ENCODE results near the gene OR56A4. TPM values are rescaled to one million over a fixed set of nuclear protein-coding genes. Genes with fewer than 3 reads are reported as not detected.
"Not testable (repeated sequence)": the region's sequence is repeated elsewhere in the genome, so short reads cannot be mapped to it uniquely, and the experiment has no call there.

Gene OR56A4
- polyA plus RNA-seq, 3 donors = 0.04 to 0.12 (median 0.06) TPM

- DNase-seq = not testable (repeated sequence)
Observed at GRCh38 chr11:5960704-5961320, 45.9 kb downstream of the OR56A4 start.

- no peak for DNase-seq
Observed at GRCh38 chr11:5955586-5955985, 51.2 kb downstream of the OR56A4 start.

Other genes with a start within 250 kb of the OR56A4 start
- not detected for gene OR52N5, start 223.6 kb downstream of the OR56A4 start, polyA plus RNA-seq (ENCODE audit: insufficient read length in 3 of 3)
- not detected for gene OR52N1, start 215.7 kb downstream of the OR56A4 start, polyA plus RNA-seq (ENCODE audit: insufficient read length in 3 of 3)
- gene OR52N2, start 198.0 kb downstream of the OR56A4 start, polyA plus RNA-seq (ENCODE audit: insufficient read length in 3 of 3) = not detected
- not detected for gene OR52E6, start 165.0 kb downstream of the OR56A4 start, polyA plus RNA-seq (ENCODE audit: insufficient read length in 3 of 3)
- gene OR52E8, start 149.3 kb downstream of the OR56A4 start, polyA plus RNA-seq (ENCODE audit: insufficient read length in 3 of 3) = not detected
- not detected for gene OR52E4, start 126.3 kb downstream of the OR56A4 start, polyA plus RNA-seq (ENCODE audit: insufficient read length in 3 of 3)
- not detected for gene OR52E5, start 113.7 kb downstream of the OR56A4 start, polyA plus RNA-seq (ENCODE audit: insufficient read length in 3 of 3)
- gene OR56A3, start 64.7 kb downstream of the OR56A4 start, polyA plus RNA-seq (ENCODE audit: insufficient read length in 3 of 3) = not detected
- not detected for gene OR56A5, start 38.5 kb downstream of the OR56A4 start, polyA plus RNA-seq (ENCODE audit: insufficient read length in 3 of 3)
- gene OR52L1, start 20.0 kb downstream of the OR56A4 start, polyA plus RNA-seq (ENCODE audit: insufficient read length in 3 of 3) = not detected
- gene OR56A1, start 23.8 kb upstream of the OR56A4 start, polyA plus RNA-seq (ENCODE audit: insufficient read length in 3 of 3) = not detected
- under 1 TPM in 2 of 3 donors, not detected in 1; 0.11 to 0.19 TPM for gene OR56B4, start 100.7 kb upstream of the OR56A4 start, polyA plus RNA-seq (ENCODE audit: insufficient read length in 3 of 3)
- not detected for gene OR52B2, start 163.4 kb upstream of the OR56A4 start, polyA plus RNA-seq (ENCODE audit: insufficient read length in 3 of 3)
- gene OR52W1, start 192.3 kb upstream of the OR56A4 start, polyA plus RNA-seq (ENCODE audit: insufficient read length in 3 of 3) = under 1 TPM; 0.13 to 0.40 (median 0.26) TPM
- gene C11orf42, start 198.6 kb upstream of the OR56A4 start, polyA plus RNA-seq (ENCODE audit: insufficient read length in 3 of 3) = 1 to 10 TPM; 1.1 to 3.5 (median 2.5) TPM
- 10 to 100 TPM; 58.8 to 89.9 (median 72.2) TPM for gene FHIP1B, start 227.7 kb upstream of the OR56A4 start, polyA plus RNA-seq (ENCODE audit: insufficient read length in 3 of 3)
- gene CNGA4, start 232.1 kb upstream of the OR56A4 start, polyA plus RNA-seq (ENCODE audit: insufficient read length in 3 of 3) = under 1 TPM; 0.23 to 0.82 (median 0.44) TPM

Data from renal pelvis (tissue), 4 donors.